ENCODE data around the gene RIBC2. TPM values are rescaled to one million over a fixed set of nuclear protein-coding genes. Genes with fewer than 3 reads are reported as not detected.

Gene RIBC2
- polyA plus RNA-seq, 1 donor (not counting 4 experiments of a cell fraction or from before 2014, with no cell fraction given), result 0.12 TPM

- H3K4me2 ChIP-seq (ENCODE audit: control insufficient read depth, extremely low read depth, insufficient read depth, low read depth, low read length), result no peak overlapping the region
- FAIRE-seq (no peak), DNase-seq (ENCODE audit: low read depth, low spot score) (no peak)
- H3K79me2 ChIP-seq (ENCODE audit: control insufficient read depth, insufficient read depth, low read length), result no peaks in the 10 kb centered on the region
- dilution Hi-C loops (cut with MboI; ENCODE audit: extremely low pct_ligation_motif_present, low sequenced_read_pairs), result no loop called here
- no peaks in the 10 kb centered on the region for H3K4me1 ChIP-seq (ENCODE audit: control insufficient read depth, extremely low read depth, insufficient read depth, low read length)
- no peak overlapping the region for H2AFZ ChIP-seq (ENCODE audit: control insufficient read depth, low read length)
- no peaks in the 10 kb centered on the region for H3K9me1 ChIP-seq (ENCODE audit: control insufficient read depth, extremely low read depth, insufficient read depth, low read length)
- H3K9ac ChIP-seq (ENCODE audit: control insufficient read depth, extremely low read depth, insufficient read depth, low read length), result no peak overlapping the region
- H4K20me1 ChIP-seq (ENCODE audit: control insufficient read depth, extremely low read depth, insufficient read depth, low read length), result no peaks in the 10 kb centered on the region
- no peaks in the 10 kb centered on the region for H3K27me3 ChIP-seq (ENCODE audit: control insufficient read depth, extremely low read depth, insufficient read depth, low read length)
- TF ChIP-seq CTCF (optimal IDR thresholded peaks at IDR 0.05 in 1 of 3, IDR thresholded peaks at IDR 0.05 in 1 of 3, conservative IDR thresholded peaks at IDR 0.05 in 1 of 3; ENCODE audit: extremely low read depth in 1 of 3, insufficient read depth in 2 of 3, low read length in 3 of 3) (no peak), EZH2 (IDR thresholded peaks at IDR 0.05; ENCODE audit: low read length) (no peak)
- H3K27ac ChIP-seq (ENCODE audit: control insufficient read depth, insufficient read depth, low read length), result no peak overlapping the region
- no peaks in the 10 kb centered on the region for H3K9me3 ChIP-seq (ENCODE audit: control insufficient read depth, low read depth, low read length)
- H3K36me3 ChIP-seq (ENCODE audit: control insufficient read depth in 2 of 2, extremely low read depth in 1 of 2, insufficient read depth in 2 of 2, low read length in 2 of 2), result no peaks in the 10 kb centered on the region
- H3K4me3 ChIP-seq (ENCODE audit: control insufficient read depth in 2 of 3, extremely low read depth in 1 of 3, insufficient read depth in 2 of 3, low read depth in 1 of 3, low read length in 3 of 3), result no peak overlapping the region
Measured at GRCh38 chr22:45381348-45381747, 32.1 kb upstream of the RIBC2 start.

GRCh38 chr22:45389546-45389945, 23.9 kb upstream of the RIBC2 start:
- no peaks in the 10 kb centered on the region for H4K20me1 ChIP-seq (ENCODE audit: control insufficient read depth, extremely low read depth, insufficient read depth, low read length)
- DNase-seq (ENCODE audit: low read depth, low spot score) (no peak), FAIRE-seq (no peak)
- H3K36me3 ChIP-seq (ENCODE audit: control insufficient read depth in 2 of 2, extremely low read depth in 1 of 2, insufficient read depth in 2 of 2, low read length in 2 of 2), result no peaks in the 10 kb centered on the region
- H3K4me1 ChIP-seq (ENCODE audit: control insufficient read depth, extremely low read depth, insufficient read depth, low read length), result no peaks in the 10 kb centered on the region
- no peaks in the 10 kb centered on the region for H3K9me3 ChIP-seq (ENCODE audit: control insufficient read depth, low read depth, low read length)
- H3K4me2 ChIP-seq (ENCODE audit: control insufficient read depth, extremely low read depth, insufficient read depth, low read depth, low read length), result no peak overlapping the region
- H2AFZ ChIP-seq (ENCODE audit: control insufficient read depth, low read length), result no peak overlapping the region
- no peaks in the 10 kb centered on the region for H3K9me1 ChIP-seq (ENCODE audit: control insufficient read depth, extremely low read depth, insufficient read depth, low read length)
- H3K27me3 ChIP-seq (ENCODE audit: control insufficient read depth, extremely low read depth, insufficient read depth, low read length), result no peaks in the 10 kb centered on the region
- H3K4me3 ChIP-seq (ENCODE audit: control insufficient read depth in 2 of 3, extremely low read depth in 1 of 3, insufficient read depth in 2 of 3, low read depth in 1 of 3, low read length in 3 of 3), result no peak overlapping the region
- H3K79me2 ChIP-seq (ENCODE audit: control insufficient read depth, insufficient read depth, low read length), result no peaks in the 10 kb centered on the region
- TF ChIP-seq EZH2 (IDR thresholded peaks at IDR 0.05; ENCODE audit: low read length) (no peak), CTCF (optimal IDR thresholded peaks at IDR 0.05 in 1 of 3, IDR thresholded peaks at IDR 0.05 in 1 of 3, conservative IDR thresholded peaks at IDR 0.05 in 1 of 3; ENCODE audit: extremely low read depth in 1 of 3, insufficient read depth in 2 of 3, low read length in 3 of 3) (no peak)
- dilution Hi-C loops (cut with MboI; ENCODE audit: extremely low pct_ligation_motif_present, low sequenced_read_pairs), result no loop called here
- no peak overlapping the region for H3K9ac ChIP-seq (ENCODE audit: control insufficient read depth, extremely low read depth, insufficient read depth, low read length)
- no peak overlapping the region for H3K27ac ChIP-seq (ENCODE audit: control insufficient read depth, insufficient read depth, low read length)

Data from keratinocyte (primary cell).